ENCODE data around the gene P2RY8.
"Not testable (repeated sequence)": the region's sequence is repeated elsewhere in the genome, so short reads cannot be mapped to it uniquely, and the experiment has no call there.

The P2RY8 gene

DNA sequence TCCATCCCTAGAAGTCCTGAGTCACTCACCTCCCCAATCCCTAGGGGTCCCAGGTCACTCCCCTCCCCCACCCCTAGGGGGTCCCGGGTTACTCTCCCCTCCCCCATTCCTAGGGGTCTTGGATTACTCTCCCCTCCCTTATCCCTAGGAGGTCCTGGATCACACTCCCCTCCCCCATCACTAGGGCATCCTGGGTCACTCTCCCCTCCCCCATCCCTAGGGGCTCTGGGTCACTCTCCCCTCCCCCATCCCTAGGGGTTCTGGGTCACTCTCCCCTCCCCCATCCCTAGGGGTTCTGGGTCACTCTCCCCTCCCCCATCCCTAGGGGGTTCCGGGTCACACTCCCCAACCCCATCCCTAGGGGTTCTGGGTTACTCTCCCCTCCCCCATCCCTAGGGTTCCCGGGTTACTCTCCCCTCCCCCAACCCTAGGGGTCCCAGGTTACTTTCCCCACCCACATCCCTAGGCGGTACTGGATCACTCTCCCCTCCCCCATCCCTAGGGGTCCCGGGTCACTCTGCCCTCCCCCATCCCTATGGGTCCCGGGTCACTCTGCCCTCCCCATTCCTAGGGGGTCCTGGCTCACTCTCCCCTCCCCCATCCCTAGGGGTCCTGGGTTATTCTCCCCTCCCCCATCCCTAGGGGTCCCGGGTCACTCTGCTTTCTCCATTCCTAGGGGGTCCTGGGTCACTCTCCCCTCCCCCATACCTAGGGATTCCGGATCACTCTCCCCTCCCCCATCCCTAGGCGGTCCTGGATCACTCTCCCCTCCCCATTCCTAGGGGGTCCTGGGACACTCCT is 86.4 kb downstream of the P2RY8 start:
- DNase-seq (ENCODE audit: extremely low spot score, insufficient read length, low read depth) (no peak), FAIRE-seq (no peak)

DNA sequence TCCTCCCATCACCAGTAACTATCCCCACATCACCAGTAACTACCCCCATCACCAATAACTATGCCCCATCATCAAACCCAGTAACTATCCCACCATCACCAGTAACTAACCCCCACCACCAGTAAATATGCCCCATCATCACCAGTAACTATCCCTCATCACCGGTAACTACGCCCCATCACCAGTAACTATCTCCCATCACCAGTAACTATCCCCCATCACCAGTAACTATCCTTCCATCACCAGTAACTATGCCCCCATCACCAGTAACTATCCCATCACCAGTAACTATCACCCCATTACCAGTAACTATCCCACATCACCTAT is 87.2 kb downstream of the P2RY8 start:
- FAIRE-seq (no peak), DNase-seq (ENCODE audit: extremely low spot score, insufficient read length, low read depth) (no peak)

DNA sequence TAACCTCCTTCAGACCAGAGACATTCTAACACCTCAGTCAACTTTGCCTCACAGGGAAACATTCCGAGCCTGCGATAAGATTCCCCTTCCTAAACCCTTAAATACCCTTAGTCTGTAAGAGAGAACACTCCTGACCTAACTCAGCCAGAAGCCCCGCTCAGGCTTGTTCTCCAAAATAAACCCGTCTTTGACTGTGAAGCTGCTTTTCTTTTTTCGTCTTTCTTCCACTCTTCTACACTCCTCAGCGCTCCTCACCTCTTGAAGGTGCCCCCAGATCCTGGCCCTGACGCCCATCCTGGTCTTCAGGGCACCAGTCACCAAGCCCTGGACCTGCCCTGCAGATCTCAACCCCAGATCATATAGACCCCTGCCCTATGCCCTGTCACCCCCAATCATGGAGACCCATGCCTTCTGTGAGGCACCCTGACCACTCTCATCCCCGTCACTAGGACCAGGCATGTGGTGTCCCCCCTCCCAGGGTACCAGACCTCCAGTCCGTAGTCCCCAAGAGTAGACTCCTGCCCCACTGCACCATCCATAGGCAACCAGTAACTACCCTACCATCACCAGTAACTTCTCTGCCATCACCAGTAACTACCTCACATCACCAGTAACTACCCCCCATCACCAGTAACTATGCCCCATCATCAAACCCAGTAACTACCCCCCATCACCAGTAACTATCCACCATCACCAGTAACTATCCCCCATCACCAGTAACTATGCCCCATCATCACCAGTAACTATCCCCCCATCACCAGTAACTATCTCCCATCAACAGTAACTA is 87.8 kb downstream of the P2RY8 start:
- DNase-seq (ENCODE audit: extremely low spot score, insufficient read length, low read depth): no peak
- FAIRE-seq: no peak

DNA sequence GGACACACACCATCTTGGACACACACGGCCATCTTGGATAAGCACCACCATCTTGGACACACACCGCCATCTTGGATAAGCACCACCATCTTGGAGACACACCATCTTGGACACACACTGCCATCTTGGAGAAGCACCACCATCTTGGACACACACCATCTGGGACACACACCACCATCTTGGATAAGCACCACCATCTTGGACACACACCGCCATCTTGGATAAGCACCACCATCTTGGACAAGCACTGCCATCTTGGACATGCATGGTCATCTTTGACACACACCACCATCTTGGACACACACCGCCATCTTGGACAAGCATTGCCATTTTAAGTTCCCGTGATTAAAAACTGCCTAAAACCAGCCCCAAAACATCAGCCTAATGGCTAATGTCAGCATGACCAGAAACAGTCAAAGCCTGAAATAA is 88.4 kb downstream of the P2RY8 start:
- not testable (repeated sequence) for DNase-seq (ENCODE audit: extremely low spot score, insufficient read length, low read depth); FAIRE-seq

DNA sequence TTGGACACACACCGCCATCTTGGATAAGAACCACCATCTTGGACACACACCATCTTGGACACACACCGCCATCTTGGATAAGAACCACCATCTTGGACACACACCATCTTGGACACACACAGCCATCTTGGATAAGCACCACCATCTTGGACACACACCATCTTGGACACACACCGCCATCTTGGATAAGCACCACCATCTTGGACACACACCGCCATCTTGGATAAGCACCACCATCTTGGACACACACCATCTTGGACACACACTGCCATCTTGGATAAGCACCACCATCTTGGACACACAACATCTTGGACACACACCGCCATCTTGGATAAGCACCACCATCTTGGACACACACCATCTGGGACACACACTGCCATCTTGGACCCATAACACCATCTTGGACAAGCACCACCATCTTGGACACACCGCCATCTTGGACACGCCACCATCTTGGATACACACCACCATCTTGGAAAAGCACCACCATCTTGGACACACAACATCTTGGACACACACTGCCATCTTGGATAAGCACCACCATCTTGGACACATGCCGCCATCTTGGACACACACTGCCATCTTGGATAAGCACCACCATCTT is 88.9 kb downstream of the P2RY8 start:
- DNase-seq (ENCODE audit: extremely low spot score, insufficient read length, low read depth); FAIRE-seq: not testable (repeated sequence)

DNA sequence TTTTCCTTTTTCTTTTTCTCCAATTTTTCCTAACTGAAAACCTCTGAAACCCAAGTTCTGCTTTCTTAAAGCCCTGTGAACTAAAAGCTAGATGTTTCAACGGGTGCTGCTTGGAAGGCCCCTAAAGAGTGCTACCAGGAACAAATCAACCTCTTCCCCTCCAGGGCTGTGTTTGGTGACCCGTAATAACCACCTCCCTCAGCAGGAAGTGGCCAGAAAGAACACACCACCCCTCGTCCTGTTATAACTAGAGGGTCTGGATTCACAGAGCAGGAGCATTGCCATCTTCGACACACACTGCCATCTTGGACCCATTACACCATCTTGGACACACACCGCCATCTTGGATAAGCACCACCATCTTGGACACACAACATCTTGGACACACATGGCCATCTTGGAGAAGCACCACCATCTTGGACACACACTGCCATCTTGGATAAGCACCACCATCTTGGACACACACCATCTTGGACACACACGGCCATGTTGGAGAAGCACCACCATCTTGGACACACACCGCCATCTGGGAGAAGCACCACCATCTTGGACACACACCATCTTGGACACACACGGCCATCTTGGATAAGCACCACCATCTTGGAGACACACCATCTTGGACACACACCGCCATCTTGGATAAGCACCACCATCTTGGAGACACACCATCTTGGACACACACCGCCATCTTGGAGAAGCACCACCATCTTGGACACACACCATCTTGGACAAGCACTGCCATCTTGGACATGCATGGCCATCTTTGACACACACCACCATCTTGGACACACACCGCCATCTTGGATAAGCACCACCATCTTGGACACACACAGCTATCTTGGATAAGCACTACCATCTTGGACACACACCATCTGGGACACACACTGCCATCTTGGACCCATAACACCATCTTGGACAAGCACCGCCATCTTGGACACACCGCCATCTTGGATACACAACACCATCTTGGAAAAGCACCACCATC is 89.7 kb downstream of the P2RY8 start:
- peak; percentile 78 for FAIRE-seq
- not testable (repeated sequence) for DNase-seq (ENCODE audit: extremely low spot score, insufficient read length, low read depth)

DNA sequence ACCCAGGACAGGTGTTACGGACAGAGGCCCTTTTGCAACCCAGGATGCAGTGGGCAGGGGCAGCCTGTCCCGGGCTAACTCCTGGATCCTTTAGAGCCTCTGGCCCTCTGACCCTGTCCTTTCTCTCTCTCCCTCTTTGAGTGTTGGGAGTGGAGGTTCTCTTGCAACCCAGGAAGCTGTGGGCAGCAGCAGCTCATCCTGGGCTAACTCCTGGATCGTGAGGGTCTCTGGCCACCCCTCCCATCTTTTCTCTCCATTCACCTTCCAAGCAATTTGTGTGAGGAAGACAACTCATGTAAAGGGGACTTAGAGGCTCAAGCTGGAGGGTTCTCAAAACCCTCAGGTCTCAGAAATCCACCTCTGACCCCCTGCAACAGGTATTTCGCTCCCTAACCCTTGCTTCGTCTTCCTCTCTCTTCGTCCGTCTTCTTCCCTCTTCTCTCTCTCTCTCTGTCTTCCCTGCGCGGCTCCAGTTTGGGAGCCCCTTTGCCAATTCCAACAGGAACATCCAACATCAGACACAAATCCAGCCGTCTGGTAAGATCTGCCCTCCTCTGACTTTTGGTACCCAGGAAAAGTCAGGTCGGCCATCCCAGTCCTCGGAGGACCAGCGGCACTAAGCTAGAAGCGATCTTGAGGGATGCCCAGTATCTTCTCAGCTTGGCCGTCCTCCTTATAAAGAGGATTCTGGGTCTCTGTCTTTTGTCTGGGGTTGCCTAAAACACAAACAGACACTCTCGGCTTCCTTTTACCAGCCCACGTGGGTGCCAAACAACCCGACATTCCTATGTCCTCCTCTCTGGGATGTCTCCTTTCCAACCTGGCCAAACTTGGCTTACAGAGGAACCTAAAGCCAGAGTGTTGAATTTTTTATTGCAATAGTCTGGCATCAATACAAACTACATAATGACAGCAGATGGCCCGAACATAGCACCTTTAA is 92.2 kb downstream of the P2RY8 start:
- no peak for DNase-seq (ENCODE audit: extremely low spot score, insufficient read length, low read depth)

DNA sequence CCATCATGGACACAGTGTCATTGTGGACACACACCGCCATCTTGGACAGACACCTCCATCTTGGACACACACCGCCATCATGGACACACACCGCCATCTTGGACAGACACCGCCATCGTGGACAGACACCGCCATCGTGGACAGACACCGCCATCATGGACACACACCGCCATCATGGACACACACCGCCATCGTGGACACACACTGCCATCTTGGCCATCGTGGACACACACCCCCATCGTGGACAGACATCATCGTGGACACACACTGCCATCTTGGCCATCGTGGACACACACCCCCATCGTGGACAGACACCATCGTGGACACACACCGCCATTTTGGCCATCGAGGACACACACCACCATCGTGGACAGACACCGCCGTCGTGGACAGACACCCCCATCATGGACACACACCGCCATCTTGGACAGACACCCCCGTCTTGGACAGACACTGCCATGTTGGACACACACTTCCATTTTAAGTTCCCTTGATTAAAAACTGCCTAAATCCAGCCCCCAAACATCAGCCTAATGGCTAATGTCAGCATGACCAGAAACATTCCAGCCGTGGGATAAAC is 93.4 kb downstream of the P2RY8 start:
- DNase-seq (ENCODE audit: extremely low spot score, insufficient read length, low read depth) (no peak), FAIRE-seq (no peak)

More for the DNA sequence above, 92.2 kb downstream of the P2RY8 start:
- no peak for FAIRE-seq

DNA sequence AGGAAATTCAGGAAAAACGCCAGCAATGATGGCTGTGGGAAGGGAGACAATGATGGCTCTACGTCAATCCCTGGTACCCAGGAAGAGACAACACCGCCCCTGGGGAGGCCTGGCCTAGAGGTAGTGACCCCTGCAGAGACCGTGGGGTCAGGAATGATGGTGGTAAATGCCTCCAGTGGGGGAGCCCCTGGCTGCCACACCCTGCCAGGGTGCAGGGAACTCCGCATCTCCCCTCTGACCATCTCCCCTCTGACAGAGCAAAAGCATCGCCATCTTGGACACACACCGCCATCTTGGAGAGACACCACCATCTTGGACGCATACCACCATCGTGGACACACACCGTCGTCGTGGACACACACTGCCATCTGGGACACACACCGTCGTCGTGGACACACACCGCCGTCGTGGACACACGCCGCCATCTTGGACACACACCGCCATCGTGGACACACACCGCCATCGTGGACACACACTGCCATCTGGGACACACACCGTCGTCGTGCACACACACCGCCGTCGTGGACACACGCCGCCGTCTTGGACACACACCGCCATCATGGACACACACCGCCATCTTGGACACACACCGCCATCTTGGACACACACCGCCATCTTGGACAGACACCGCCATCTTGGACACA is 94.1 kb downstream of the P2RY8 start:
- FAIRE-seq: no peak
- no peak for DNase-seq (ENCODE audit: extremely low spot score, insufficient read length, low read depth)

DNA sequence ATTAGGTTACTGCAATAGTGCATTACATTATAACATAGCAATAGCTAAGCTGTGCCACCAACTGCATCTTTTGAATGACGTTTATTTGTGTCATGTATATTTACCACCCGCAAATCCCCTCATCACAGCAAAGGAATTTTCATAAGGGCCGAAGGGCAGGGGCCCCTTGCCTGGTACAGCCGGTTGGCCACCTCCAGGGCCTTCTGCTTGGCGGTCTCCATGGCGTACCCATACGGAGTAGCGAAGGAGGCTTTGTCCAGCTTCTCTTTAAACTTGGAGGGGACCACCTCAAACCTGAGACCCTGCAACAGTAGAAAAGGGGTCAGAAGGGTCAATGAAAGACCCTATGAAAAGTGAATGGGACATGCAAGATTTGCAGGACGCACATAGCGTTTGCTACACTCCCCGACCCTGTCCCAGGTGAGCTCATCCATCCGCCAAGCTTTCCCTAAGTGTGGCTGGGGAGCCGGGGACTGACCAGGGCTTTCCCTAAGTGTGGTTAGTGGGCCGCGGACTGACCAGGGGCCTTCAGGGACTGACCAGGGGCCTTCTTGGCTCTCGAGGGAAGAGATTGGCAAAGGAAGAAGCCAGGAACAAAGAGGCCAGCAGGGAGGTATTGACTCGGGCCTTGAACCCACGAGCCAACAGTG is 94.8 kb downstream of the P2RY8 start:
- no peak for DNase-seq (ENCODE audit: extremely low spot score, insufficient read length, low read depth)
- no peak for FAIRE-seq

DNA sequence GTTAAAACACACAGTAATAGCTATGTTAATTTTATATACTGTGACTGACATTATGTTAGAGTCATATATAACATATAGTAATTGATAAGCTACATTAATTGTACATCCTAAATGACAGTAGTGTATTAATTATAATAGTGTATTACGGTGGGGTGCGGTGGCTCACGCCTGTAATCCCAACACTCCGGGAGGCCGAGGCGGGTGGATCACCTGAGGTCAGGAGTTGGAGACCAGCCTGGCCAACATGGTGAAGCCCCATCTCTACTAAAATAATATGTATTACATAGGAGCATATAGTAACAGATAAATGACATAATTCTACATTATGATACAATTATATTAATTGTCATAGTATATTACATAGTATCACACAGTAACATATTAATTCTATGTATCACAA is 96.5 kb downstream of the P2RY8 start:
- FAIRE-seq: no peak

DNA sequence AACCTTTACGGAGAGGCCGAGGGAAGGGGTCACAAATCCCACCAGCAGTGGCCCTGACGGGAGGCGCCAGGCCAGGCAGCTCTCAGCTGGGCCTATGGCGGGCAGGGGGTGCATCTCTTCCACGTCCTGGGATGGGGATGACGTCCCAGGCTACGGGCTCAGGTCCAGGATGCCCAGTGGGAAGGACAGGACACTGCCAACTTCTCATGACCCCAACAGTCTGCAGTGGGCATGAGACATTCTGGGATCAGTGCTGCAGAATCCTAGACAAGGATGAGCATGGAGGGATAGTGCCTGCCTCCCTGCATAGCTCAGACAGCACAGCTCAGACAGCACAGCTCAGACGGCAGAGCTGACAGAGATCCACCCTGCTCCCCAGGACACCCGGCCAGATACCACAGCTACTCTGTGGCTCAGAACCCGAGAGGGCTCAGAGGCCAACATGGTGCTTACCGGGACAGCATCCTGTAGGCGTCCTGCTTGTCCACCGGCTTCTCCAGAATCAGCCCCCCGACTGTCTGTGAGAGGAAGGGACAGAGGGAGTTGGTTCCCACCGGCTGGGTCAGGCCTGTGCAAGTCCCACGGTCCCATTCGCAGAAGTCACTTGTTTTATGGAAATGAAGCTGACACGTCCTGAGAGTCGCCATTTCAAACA is 101.6 kb downstream of the P2RY8 start:
- no peak for DNase-seq (ENCODE audit: extremely low spot score, insufficient read length, low read depth)
- FAIRE-seq: no peak

More for the DNA sequence above, 96.5 kb downstream of the P2RY8 start:
- no peak for DNase-seq (ENCODE audit: extremely low spot score, insufficient read length, low read depth)

DNA sequence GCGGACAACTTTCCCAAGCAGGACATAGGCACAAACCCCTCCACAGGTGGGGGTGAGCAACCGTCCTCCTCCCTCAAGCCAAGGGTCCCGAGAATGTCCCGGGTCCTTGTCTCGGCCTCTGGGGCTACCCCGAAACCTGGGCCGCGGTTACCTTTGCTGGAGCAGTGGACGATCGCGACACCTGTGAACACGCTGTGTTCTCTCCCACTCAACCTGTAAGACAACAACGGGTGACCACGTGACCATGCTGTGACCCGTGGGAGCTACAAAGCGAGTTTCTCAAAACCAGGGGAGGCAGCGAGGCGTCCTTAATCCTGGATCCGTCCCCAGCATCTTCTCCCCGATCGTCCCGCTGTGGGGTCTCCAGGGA is 102.1 kb downstream of the P2RY8 start:
- DNase-seq (ENCODE audit: extremely low spot score, insufficient read length, low read depth) (no peak), FAIRE-seq (no peak)

DNA sequence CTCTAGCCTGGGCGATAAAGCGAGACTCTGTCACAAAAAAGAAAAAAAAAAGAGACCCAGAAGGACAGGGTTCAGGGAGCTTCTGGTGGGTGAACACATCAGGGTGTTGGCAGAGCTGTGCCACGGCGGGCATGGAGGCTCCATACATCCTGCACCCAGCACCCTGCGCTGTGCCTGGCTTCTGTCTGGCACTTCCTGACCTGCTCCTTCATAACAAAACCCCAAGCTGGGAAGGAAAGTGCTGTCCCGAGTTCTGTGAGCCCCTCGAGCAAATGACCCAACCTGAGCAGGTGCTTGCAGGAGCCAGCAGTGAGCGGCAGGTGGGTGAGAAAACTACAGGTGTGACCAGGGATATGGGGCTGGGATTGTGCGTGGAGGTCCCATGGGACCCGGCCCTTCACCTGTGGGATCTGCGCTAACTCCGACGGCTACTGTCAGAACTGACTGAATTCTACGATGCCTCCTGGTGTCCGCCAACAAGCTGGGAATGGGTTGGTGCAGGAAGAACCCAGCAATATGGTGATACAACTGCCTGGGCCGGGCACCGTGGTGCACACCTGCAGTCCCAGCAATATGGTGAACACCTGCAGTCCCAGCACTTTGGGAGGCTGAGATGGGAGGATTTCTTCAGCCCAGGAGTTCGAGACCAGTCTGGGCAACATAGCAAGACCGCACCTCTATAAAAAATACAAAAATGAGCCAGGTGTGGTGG is 103.2 kb downstream of the P2RY8 start:
- FAIRE-seq (no peak), DNase-seq (ENCODE audit: extremely low spot score, insufficient read length, low read depth) (no peak)

DNA sequence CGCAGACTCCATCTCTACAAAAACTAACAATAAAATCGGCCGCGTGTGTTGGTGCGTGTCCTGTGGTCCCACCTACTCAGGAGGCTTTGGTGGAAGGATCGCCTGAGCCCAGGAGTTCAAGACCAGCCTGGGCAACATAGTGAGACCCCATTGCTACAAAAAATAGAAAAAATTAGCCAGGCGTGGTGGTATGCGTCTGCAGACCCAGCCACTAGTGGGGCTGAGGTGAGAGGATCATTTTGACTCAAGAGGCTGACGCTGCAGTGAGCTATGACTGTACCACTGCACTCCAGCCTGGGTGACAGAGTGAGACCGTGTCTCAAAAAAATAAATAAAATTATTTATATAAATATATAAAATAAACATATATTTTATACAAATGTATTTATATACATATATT is 106.5 kb downstream of the P2RY8 start:
- DNase-seq (ENCODE audit: extremely low spot score, insufficient read length, low read depth) (no peak), FAIRE-seq (no peak)

DNA sequence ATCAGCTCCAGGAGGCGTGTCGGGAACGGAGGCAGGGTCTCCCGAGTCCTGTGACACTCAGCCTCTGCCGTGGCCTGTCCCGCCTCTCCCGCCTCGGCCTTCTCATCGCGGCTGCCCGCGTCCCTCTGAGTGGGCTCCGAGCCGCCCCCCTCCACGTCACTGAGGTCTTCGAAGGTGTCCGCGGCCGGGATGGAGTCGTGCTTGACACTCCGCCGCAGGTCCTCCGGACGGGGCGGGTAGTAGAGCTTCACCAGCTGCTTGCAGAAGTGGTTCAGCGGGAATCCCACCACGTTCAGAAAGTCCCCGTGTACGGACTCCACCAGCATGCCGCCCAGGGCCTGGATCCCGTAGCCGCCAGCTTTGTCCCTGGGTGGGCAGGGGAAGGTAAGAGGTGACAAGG is 109.2 kb downstream of the P2RY8 start:
- FAIRE-seq: no peak

More for the DNA sequence above, 109.2 kb downstream of the P2RY8 start:
- no peak for DNase-seq (ENCODE audit: extremely low spot score, insufficient read length, low read depth)

Data from GM18507 (cell line).